ENCODE data around the gene PODXL2.

- no peak for TF ChIP-seq CTCF (conservative IDR thresholded peaks at IDR 0.05; ENCODE audit: low read depth, low read length)
- no peak for TF ChIP-seq EZH2 (IDR thresholded peaks at IDR 0.05; ENCODE audit: borderline replicate concordance, low read depth, low read length, poor library complexity, severe bottlenecking)
Observed at GRCh38 chr3:127678611-127679533, 49.9 kb downstream of the PODXL2 start.

Measured in A673 (cell line).